HTR-8/SVneo (cell line): ENCODE data around the gene PTPRD.

Experiments
- DNase-seq: peaks from one replicate; pipeline ENCODE4 v3.0.0; 2011; ENCODE audit warnings: low spot score, mixed read lengths; ENCODE audit not compliant: insufficient read length
- FAIRE-seq: peaks from 2 replicates; lab custom pipeline; 2011; peaks lifted over from hg19 to GRCh38; lab: Jason Lieb, UNC

Gene PTPRD

GRCh38 chr9:8332871-8333270 is 2279.9 kb downstream of the PTPRD start:
- FAIRE-seq (no peak), DNase-seq (no peak)

DNA sequence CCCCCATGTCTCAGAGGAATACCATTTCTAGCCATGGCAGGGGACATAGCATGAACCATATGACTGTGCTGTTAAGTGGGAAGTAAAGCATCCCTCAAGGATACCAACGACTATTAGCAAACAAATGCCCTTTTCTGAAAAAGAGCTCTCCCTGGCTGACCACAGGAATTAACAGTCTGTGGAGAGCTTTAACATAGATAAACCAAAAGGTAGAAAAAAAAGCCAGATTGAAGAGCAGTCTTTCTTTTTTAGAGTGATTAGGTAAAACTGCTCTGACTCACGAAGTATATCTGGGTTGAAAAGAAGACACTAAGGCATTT is 2280.5 kb downstream of the PTPRD start:
- FAIRE-seq (no peak), DNase-seq (no peak)

- FAIRE-seq: no peak
- DNase-seq: no peak
Measured at GRCh38 chr9:8331507-8332330, 2281.1 kb downstream of the PTPRD start.

- no peak for DNase-seq
Measured at GRCh38 chr9:8329561-8330283, 2283.1 kb downstream of the PTPRD start.

GRCh38 chr9:8315211-8315610 is 2297.6 kb downstream of the PTPRD start:
- FAIRE-seq (no peak), DNase-seq (no peak)

More at GRCh38 chr9:8329561-8330283, 2283.1 kb downstream of the PTPRD start:
- FAIRE-seq: no peak

GRCh38 chr9:8309258-8309657 is 2303.5 kb downstream of the PTPRD start:
- no peak for FAIRE-seq
- DNase-seq: no peak

GRCh38 chr9:8304720-8305119 is 2308.1 kb downstream of the PTPRD start:
- no peak for FAIRE-seq
- no peak for DNase-seq

GRCh38 chr9:8301296-8301695 is 2311.5 kb downstream of the PTPRD start:
- DNase-seq (no peak), FAIRE-seq (no peak)

GRCh38 chr9:8297047-8297446 is 2315.8 kb downstream of the PTPRD start:
- FAIRE-seq: no peak
- DNase-seq: no peak

DNA sequence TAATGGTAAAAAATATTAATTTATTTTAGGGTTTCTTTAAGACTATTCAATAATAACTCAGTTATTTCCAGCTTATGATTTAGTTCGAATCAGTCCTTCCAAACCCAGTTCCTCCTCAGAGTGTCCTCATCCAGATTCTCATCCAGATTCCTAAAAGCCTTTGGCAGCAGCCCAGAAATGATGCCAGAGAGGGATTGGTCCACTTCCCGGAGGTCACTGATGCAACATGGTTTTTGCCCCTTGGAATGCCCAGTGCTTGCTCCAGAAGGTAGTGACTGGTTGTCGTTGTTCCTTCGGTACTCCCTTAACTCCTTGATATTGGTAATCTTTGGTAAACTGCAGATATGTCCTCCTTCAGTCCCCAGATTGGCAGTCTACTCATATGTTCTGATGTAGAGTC is 2320.1 kb downstream of the PTPRD start:
- no peak for FAIRE-seq
- no peak for DNase-seq

DNA sequence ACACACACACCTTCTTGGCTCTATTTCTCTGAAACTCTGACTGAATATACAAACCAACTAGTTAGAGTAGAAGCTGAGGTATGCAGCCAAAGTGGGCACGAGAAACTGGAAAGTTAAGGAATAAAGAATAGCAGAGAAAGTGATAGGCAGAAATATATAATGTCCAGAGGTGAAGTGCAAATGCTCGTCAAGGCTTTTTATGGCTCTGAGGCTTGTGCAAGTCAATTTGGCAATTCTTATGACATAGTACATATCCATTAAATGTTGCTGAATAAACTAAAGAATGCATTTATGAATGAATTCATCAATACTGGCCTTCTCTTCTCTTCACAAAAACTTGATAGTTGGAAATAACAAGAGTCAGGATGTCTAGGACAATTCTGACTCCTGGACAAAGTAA is 2323.1 kb downstream of the PTPRD start:
- DNase-seq: no peak
- no peak for FAIRE-seq

DNA sequence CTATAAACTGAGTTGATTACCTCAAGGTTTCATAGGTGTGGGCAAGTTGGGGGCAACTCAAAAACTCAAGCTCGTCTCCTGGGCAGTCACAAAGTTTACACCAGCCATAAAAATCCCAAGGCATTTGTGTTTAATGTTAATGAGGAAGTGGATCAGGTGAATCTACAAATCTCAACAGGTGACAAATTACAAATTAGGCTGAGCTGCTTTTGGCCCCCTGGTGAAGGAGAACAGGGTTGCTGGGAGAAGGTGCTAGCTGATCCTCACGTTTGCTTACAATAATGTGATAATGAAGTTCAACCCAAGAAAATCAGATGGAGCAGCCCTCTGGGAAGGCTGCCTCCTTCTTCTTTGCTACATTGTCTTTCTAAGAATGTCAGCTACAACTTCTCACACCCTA is 2324.8 kb downstream of the PTPRD start:
- no peak for DNase-seq
- no peak for FAIRE-seq

DNA sequence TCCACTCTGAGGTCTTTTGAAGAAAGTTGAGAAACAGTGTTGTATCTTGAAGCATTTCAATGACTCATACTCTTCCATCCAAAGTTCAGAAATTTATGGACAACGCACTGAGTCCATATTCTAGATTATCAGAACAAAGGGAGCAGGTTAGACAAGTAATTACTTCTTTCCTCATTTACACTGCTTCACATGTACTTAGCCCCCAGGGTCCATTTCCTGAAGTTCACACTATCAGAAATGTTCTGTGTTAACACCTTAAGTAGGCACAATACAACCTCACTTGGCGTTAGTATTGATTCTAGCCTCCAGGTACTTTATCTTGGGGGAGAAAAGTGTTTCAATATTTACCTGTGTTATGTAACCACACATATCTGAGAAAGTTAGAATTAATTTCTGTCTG is 2325.3 kb downstream of the PTPRD start:
- FAIRE-seq (no peak), DNase-seq (no peak)

DNA sequence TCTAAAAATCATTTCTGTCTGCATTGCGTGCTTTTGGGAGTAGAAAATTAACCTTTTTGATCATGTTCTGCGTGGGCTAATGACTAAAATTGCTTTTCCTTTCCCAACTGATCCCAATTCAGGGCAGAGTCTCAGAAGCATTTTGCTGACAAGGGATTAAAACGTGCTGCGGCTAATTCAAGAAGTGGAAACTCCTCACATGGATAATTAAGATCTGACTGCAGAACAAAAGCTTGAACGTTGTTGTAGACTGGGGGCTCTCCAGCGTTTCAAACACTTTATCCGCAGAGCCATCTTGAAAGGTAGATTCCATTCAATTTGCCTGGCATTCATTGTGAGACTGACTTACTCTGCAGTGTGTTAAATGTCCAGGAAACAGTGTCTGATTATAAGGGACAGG is 2327.9 kb downstream of the PTPRD start:
- DNase-seq: no peak
- FAIRE-seq: no peak

GRCh38 chr9:8282535-8282934 is 2330.3 kb downstream of the PTPRD start:
- DNase-seq (no peak), FAIRE-seq (no peak)

GRCh38 chr9:8280811-8281210 is 2332.0 kb downstream of the PTPRD start:
- FAIRE-seq (no peak), DNase-seq (no peak)

- DNase-seq (no peak), FAIRE-seq (no peak)
Measured at GRCh38 chr9:8278048-8278447, 2334.8 kb downstream of the PTPRD start.

DNA sequence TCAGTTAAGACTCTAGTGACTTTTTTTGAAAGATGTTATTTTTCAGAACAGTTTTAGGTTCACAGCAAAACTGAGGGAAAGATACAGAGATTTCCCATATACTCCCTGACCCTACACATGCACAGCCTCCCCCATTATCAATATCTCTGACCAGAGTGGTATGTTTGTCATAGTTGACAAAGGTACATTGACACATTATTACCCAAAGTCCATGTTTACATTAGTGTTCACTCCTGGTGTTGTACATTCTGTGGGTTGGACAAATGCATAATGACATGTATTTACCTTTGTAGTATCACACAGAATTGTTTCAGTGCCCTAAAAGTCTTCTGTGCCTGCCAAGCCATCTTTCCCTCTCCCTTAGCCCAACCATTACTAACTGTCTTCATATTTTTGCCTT is 2342.6 kb downstream of the PTPRD start:
- no peak for DNase-seq
- FAIRE-seq: no peak

GRCh38 chr9:8268881-8269280 is 2343.9 kb downstream of the PTPRD start:
- no peak for FAIRE-seq

GRCh38 chr9:8268216-8268878 is 2344.5 kb downstream of the PTPRD start:
- DNase-seq (no peak), FAIRE-seq (no peak)

More at GRCh38 chr9:8268881-8269280, 2343.9 kb downstream of the PTPRD start:
- DNase-seq: no peak

- FAIRE-seq: no peak
- DNase-seq: no peak
Measured at GRCh38 chr9:8267636-8268035, 2345.2 kb downstream of the PTPRD start.
